ENCODE data around the gene SERPINA1. TPM values are rescaled to one million over a fixed set of nuclear protein-coding genes. Genes with fewer than 3 reads are reported as not detected.

Gene SERPINA1
- total and polyA plus RNA-seq, 2 of the 13 experiments (the other 11 are each of a cell fraction or from before 2014, with no cell fraction given), result 3,266 to 11,015 TPM

DNA sequence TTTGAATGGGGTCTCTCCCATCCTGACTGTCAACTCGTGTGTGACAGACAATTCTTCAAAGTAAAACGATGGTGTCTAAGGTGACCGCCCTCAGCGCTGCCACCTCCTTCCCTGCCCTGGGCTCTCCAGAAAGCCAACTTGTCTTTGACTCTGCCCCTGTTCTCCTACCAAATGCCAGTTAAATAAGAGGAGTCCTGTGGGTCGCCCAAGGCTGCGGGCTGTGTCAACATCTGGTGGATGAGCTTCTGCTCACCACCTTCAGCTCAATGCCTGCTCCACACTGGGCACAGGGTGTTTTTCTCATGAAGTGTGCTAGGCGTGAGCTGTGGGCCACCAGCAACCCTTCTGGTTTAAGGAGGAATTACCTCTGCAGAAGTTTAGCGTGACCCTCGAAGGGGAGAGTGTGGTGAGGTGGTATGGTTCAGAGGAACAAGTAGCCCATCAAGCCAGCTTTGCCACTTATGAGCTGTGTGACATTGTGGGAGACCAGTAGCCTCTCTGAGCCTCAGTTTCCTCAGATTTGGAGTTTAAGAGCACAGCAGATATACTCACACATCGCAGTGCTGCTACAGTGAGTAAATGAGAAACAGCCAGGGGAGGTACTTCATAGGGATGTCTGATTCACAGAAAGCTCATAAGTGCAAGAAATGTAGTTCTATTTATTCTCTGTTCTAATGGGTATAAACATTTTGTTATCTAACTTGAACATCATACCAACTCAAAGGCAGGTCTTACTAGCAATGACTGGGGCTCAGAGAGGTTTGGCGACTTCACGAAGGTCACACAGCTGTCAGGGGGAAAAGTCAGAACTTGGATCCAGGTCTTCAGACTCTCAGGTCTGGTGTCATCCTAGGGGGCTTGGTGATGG lies 12.1 kb downstream of the SERPINA1 start (continued):
- TF ChIP-seq ZNF652 (CRISPR knock-in tag; IDR thresholded peaks at IDR 0.05; ENCODE audit: borderline replicate concordance, low read depth) (no peak), ZFP36L1 (CRISPR knock-in tag; IDR thresholded peaks at IDR 0.05) (no peak), ZNF704 (CRISPR knock-in tag; IDR thresholded peaks at IDR 0.05; ENCODE audit: borderline replicate concordance) (no peak), RBAK (CRISPR knock-in tag; IDR thresholded peaks at IDR 0.05) (no peak), GPBP1L1 (CRISPR knock-in tag; IDR thresholded peaks at IDR 0.05) (no peak), ZNF749 (CRISPR knock-in tag; IDR thresholded peaks at IDR 0.05; ENCODE audit: borderline replicate concordance) (no peak), BORCS8-MEF2B (CRISPR knock-in tag; IDR thresholded peaks at IDR 0.05) (0 out of 2 replicates have a peak, but pooled peaks have one; percentile 60), ZNF124 (CRISPR knock-in tag; IDR thresholded peaks at IDR 0.05) (peak; percentile 15; the same call in 1 of the 2 replicates), ZNF766 (CRISPR knock-in tag; IDR thresholded peaks at IDR 0.05; ENCODE audit: borderline replicate concordance) (no peak), SIX4 (CRISPR knock-in tag; IDR thresholded peaks at IDR 0.05) (no peak; the same call in 1 of the 2 replicates), HNRNPLL (IDR thresholded peaks at IDR 0.05; ENCODE audit: low read depth, low read length, poor library complexity, severe bottlenecking) (no peak), ELF1 (CRISPR knock-in tag; IDR thresholded peaks at IDR 0.05) (0 out of 2 replicates have a peak, but pooled peaks have one; percentile 15), GATAD2A (CRISPR knock-in tag; IDR thresholded peaks at IDR 0.05) (no peak), ZNF556 (CRISPR knock-in tag; IDR thresholded peaks at IDR 0.05; ENCODE audit: borderline replicate concordance) (peak; percentile 66; the same call in 1 of the 2 replicates), ZNF276 (CRISPR knock-in tag; IDR thresholded peaks at IDR 0.05; ENCODE audit: low read depth) (0 out of 2 replicates have a peak, but pooled peaks have one; percentile 42), MED1 (CRISPR knock-in tag; IDR thresholded peaks at IDR 0.05) (peak; percentile 16; the same call in 1 of the 2 replicates), SP5 (CRISPR knock-in tag; IDR thresholded peaks at IDR 0.05; ENCODE audit: borderline replicate concordance, low read depth) (no peak), ASH2L (IDR thresholded peaks at IDR 0.05; ENCODE audit: insufficient read length, low read depth, low read length) (no peak), ZNF230 (CRISPR knock-in tag; IDR thresholded peaks at IDR 0.05) (no peak), FOXP1 (IDR thresholded peaks at IDR 0.05) (no peak), FOXP1 (CRISPR knock-in tag; IDR thresholded peaks at IDR 0.05) (0 out of 2 replicates have a peak, but pooled peaks have one; percentile 7), ZKSCAN5 (CRISPR knock-in tag; IDR thresholded peaks at IDR 0.05) (no peak)
- TF ChIP-seq, protein P1, sequence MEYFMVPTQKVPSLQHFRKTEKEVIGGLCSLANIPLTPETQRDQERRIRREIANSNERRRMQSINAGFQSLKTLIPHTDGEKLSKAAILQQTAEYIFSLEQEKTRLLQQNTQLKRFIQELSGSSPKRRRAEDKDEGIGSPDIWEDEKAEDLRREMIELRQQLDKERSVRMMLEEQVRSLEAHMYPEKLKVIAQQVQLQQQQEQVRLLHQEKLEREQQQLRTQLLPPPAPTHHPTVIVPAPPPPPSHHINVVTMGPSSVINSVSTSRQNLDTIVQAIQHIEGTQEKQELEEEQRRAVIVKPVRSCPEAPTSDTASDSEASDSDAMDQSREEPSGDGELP (IDR thresholded peaks at IDR 0.05; ENCODE audit: borderline replicate concordance, low read depth), result no peak
- TF ChIP-seq, protein P2, sequence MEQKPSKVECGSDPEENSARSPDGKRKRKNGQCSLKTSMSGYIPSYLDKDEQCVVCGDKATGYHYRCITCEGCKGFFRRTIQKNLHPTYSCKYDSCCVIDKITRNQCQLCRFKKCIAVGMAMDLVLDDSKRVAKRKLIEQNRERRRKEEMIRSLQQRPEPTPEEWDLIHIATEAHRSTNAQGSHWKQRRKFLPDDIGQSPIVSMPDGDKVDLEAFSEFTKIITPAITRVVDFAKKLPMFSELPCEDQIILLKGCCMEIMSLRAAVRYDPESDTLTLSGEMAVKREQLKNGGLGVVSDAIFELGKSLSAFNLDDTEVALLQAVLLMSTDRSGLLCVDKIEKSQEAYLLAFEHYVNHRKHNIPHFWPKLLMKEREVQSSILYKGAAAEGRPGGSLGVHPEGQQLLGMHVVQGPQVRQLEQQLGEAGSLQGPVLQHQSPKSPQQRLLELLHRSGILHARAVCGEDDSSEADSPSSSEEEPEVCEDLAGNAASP (CRISPR knock-in tag; IDR thresholded peaks at IDR 0.05; ENCODE audit: borderline replicate concordance), result no peak
